CD14-positive monocyte (primary cell): ENCODE data around the gene SLC16A9. TPM values are rescaled to one million over a fixed set of nuclear protein-coding genes. Genes with fewer than 3 reads are reported as not detected.

Source experiments
- DNase-seq, 3 donors: peaks; one replicate each; pipeline ENCODE4 v3.0.0-alpha.2; 2011 to 2022
- H2AFZ ChIP-seq: 2 replicates; pipeline ENCODE4 v1.6.0; 2012; ENCODE audit warnings: mild to moderate bottlenecking, low read depth, low read length, inconsistent platforms; ENCODE audit not compliant: insufficient read depth, poor library complexity, severe bottlenecking
- H3K27ac ChIP-seq, 2 donors: 1 replicate in 1 of 2; 2 replicates in 1 of 2; pipeline ENCODE4 v1.5.1; 2012 to 2013; ENCODE audit warnings: low read length in 2 of 2, control low read depth in 1 of 2, inconsistent platforms in 1 of 2, low read depth in 1 of 2, mild to moderate bottlenecking in 1 of 2
- H3K27me3 ChIP-seq, 2 donors: one replicate each; pipeline versions ENCODE4 v1.6.0 to v1.6.1; 2011 to 2013; ENCODE audit warnings: low read length in 2 of 2; ENCODE audit not compliant: control insufficient read depth in 2 of 2, insufficient read depth in 2 of 2
- H3K36me3 ChIP-seq, 2 donors: replicated peaks in 1 of 2; 1 replicate in 1 of 2; 2 replicates in 1 of 2; pipeline versions ENCODE4 v1.5.1 to v1.6.1; 2012 to 2013; ENCODE audit warnings: low read length in 2 of 2, control low read depth in 1 of 2, inconsistent platforms in 1 of 2, mild to moderate bottlenecking in 1 of 2; ENCODE audit not compliant: insufficient read depth in 2 of 2, control insufficient read depth in 1 of 2
- H3K4me1 ChIP-seq, 2 donors: 1 replicate in 1 of 2; 2 replicates in 1 of 2; pipeline versions ENCODE4 v1.5.1 to v1.6.1; 2012 to 2013; ENCODE audit warnings: low read length in 2 of 2, control low read depth in 1 of 2, inconsistent platforms in 1 of 2, mild to moderate bottlenecking in 1 of 2, moderate library complexity in 1 of 2; ENCODE audit not compliant: insufficient read depth in 2 of 2, control insufficient read depth in 1 of 2
- H3K4me2 ChIP-seq: replicated peaks from 2 replicates; pipeline ENCODE3; 2012; ENCODE audit warnings: low read length, moderate library complexity, mild to moderate bottlenecking; ENCODE audit not compliant: poor library complexity, severe bottlenecking; ENCODE audit errors: extremely low read depth
- H3K4me3 ChIP-seq, 3 experiments: fragments of 200-600 bp in 1 of 3; sonication (generic) in 1 of 3; replicated peaks in 1 of 3; 1 replicate in 2 of 3; 2 replicates in 1 of 3; pipeline ENCODE4 v1.5.1; 2011 to 2013; ENCODE audit warnings: low read length in 3 of 3, mild to moderate bottlenecking in 3 of 3, control low read depth in 2 of 3, low read depth in 2 of 3, inconsistent platforms in 1 of 3, moderate library complexity in 1 of 3
- H3K79me2 ChIP-seq: 2 replicates; pipeline ENCODE4 v1.6.0; 2012; ENCODE audit warnings: mild to moderate bottlenecking, control low read depth, inconsistent platforms, low read length, moderate library complexity; ENCODE audit not compliant: insufficient read depth
- H3K9ac ChIP-seq: 2 replicates; pipeline ENCODE4 v1.6.0; 2017; ENCODE audit warnings: low read length, mild to moderate bottlenecking; ENCODE audit not compliant: insufficient read depth, poor library complexity, severe bottlenecking
- H3K9me3 ChIP-seq, 2 donors: replicated peaks in 1 of 2; 1 replicate in 1 of 2; 2 replicates in 1 of 2; pipeline versions ENCODE4 v1.5.1 to v1.6.1; 2012 to 2013; ENCODE audit warnings: low read length in 2 of 2, control low read depth in 1 of 2; ENCODE audit not compliant: control insufficient read depth in 1 of 2, insufficient read depth in 1 of 2
- H4K20me1 ChIP-seq: 2 replicates; pipeline ENCODE4 v1.6.0; 2012; ENCODE audit warnings: mild to moderate bottlenecking, low read length, control low read depth, moderate library complexity; ENCODE audit not compliant: insufficient read depth
- H3K27ac Mint-ChIP-seq, 7 donors: one replicate each; pipeline ENCODE4 v1.8.0; 2020; ENCODE audit warnings: mild to moderate bottlenecking in 7 of 7, mixed read lengths in 7 of 7, moderate library complexity in 6 of 7, inconsistent platforms in 2 of 7
- H3K27me3 Mint-ChIP-seq, 3 donors: one replicate each; pipeline ENCODE4 v1.8.0; 2021 to 2022; ENCODE audit warnings: low read depth in 3 of 3, mild to moderate bottlenecking in 3 of 3, mixed read lengths in 3 of 3, moderate library complexity in 3 of 3, inconsistent platforms in 1 of 3
- H3K36me3 Mint-ChIP-seq, 2 donors: one replicate each; pipeline ENCODE4 v1.8.0; 2020; ENCODE audit warnings: mixed read lengths in 2 of 2, inconsistent platforms in 1 of 2, mild to moderate bottlenecking in 1 of 2
- H3K4me1 Mint-ChIP-seq: one replicate; pipeline ENCODE4 v1.8.0; 2020; ENCODE audit warnings: mild to moderate bottlenecking, mixed read lengths
- H3K4me3 Mint-ChIP-seq, 2 donors: one replicate each; pipeline ENCODE4 v1.8.0; 2020; ENCODE audit warnings: mild to moderate bottlenecking in 2 of 2, mixed read lengths in 2 of 2, moderate library complexity in 1 of 2
- H3K9me3 Mint-ChIP-seq, 7 donors: one replicate each; pipeline ENCODE4 v1.8.0; 2020 to 2022; ENCODE audit warnings: mixed read lengths in 7 of 7, mild to moderate bottlenecking in 6 of 7, moderate library complexity in 6 of 7, inconsistent platforms in 2 of 7
- WGBS: methylation state at CpG from one replicate; pipeline ENCODE4 v1.1.5; 2013; ENCODE audit warnings: missing lambda C conversion rate; ENCODE audit not compliant: insufficient coverage; 5-methylcytosine and 5-hydroxymethylcytosine counted together
- intact Hi-C, 2 donors: fragments of 100-400 bp; cut with micrococcal nuclease; formaldehyde crosslinking; loops; one replicate each; pipeline versions ENCODE4 v1.15.0 to v1.15.1; 2023
- polyA plus RNA-seq, 3 donors: library from polyadenylated mRNA; depleted of rRNA in 1 of 3; unstranded in 2 of 3; stranded (reverse) in 1 of 3; fragments of 300-500 nt in 2 of 3; fragments of >200 nt in 1 of 3; fragmentation: Illumina TruSeq in 2 of 3; gene quantifications; 1 replicate in 2 of 3; 2 replicates in 1 of 3; pipeline ENCODE4 v1.2.3, GENCODE V29; 2012 to 2021
- TF ChIP-seq, protein P1 (sequence below): fragments of 200-600 bp; IDR thresholded peaks from one replicate; pipeline ENCODE4 v1.8.0; 2022; ENCODE audit warnings: antibody characterized with exemption, mild to moderate bottlenecking

SLC16A9 gene
- polyA plus RNA-seq, 3 donors: not detected

DNA sequence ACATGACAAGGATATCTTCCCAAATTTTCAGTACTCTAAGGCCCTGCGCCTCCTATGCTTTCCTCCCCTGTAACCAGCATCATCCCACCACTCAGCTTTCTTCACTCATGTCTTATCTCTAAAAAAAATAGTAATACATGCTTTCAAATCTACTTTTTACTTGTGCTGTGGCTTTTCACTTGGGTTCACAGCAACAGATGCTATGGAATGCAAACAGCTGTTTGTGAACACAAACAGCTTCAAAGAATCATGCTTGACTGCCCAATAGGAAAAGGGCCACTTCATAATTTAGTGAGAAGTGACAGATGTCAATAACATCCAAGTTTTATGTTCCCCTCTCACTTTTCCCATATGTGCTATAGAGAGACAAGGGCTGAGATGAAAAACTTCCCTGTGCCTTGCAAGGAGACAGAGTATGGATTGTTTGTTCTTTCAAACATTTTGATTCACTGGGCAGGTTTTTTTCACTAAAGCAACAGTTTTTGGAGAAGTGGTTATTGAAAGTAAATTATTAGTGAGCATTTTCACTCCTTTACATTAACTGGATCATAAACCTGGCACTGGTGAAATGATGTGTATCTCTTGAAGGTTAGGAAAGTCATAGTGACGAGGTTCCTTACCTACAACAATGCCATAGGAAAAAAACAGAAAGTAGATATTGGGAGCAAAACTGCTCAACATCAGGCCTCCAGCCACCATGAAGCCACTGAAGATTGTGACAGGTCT lies 37.3 kb downstream of the SLC16A9 start:
- TF ChIP-seq, protein P1, sequence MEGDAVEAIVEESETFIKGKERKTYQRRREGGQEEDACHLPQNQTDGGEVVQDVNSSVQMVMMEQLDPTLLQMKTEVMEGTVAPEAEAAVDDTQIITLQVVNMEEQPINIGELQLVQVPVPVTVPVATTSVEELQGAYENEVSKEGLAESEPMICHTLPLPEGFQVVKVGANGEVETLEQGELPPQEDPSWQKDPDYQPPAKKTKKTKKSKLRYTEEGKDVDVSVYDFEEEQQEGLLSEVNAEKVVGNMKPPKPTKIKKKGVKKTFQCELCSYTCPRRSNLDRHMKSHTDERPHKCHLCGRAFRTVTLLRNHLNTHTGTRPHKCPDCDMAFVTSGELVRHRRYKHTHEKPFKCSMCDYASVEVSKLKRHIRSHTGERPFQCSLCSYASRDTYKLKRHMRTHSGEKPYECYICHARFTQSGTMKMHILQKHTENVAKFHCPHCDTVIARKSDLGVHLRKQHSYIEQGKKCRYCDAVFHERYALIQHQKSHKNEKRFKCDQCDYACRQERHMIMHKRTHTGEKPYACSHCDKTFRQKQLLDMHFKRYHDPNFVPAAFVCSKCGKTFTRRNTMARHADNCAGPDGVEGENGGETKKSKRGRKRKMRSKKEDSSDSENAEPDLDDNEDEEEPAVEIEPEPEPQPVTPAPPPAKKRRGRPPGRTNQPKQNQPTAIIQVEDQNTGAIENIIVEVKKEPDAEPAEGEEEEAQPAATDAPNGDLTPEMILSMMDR: no peak
- H3K36me3 Mint-ChIP-seq: no peaks in the 10 kb centered on the region
- Histone ChIP-seq H3K4me1 (no peaks in the 10 kb centered on the region), H3K79me2 (no peaks in the 10 kb centered on the region), H3K27me3 (no peaks in the 10 kb centered on the region), H3K4me3 (no peak overlapping the region), H3K9me3 (no peaks in the 10 kb centered on the region), H3K27ac (no peak overlapping the region), H3K36me3 (no peaks in the 10 kb centered on the region), H2AFZ (no peak overlapping the region), H3K4me2 (no peak overlapping the region), H4K20me1 (no peaks in the 10 kb centered on the region), H3K9ac (no peak overlapping the region)
- WGBS: 100% methylated on average over 1 of the region's 2 CpGs
- intact Hi-C loops: no loop called here
- peaks cover 0 to 2% (median 0%) of the 10 kb centered on the region in 7 donors for H3K9me3 Mint-ChIP-seq
- no peak overlapping the region for H3K4me3 Mint-ChIP-seq
- DNase-seq: no peak
- peak overlapping the region in 1 of 7 donors; percentile 50 for H3K27ac Mint-ChIP-seq
- H3K4me1 Mint-ChIP-seq: no peaks in the 10 kb centered on the region
- H3K27me3 Mint-ChIP-seq: peaks cover 0 to 1% (median 0%) of the 10 kb centered on the region in 3 donors

DNA sequence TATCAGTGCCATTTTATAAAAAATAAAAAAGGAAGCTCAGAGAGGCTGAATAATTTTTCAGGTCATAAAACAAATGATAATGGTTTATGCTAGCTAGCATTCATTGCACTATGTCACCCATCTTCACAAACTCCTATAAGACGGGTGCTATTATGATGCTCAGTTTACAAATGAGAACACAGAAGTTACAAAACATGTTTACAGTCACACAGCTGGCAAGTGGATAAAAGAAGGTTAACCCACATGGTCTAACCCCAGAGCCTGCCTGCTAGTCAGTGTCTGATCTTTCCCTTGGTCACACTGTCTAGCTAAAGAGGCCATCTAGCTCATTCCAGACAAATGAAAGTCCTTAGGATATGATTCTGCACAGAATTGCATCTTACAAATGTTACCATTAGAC lies 39.4 kb downstream of the SLC16A9 start:
- Histone ChIP-seq H3K9me3 (no peaks in the 10 kb centered on the region), H3K4me3 (no peak overlapping the region), H3K79me2 (no peaks in the 10 kb centered on the region), H3K9ac (no peak overlapping the region), H3K36me3 (no peaks in the 10 kb centered on the region), H3K27me3 (no peaks in the 10 kb centered on the region), H3K27ac (no peak overlapping the region), H4K20me1 (no peaks in the 10 kb centered on the region), H3K4me2 (no peak overlapping the region), H2AFZ (no peak overlapping the region), H3K4me1 (no peaks in the 10 kb centered on the region)
- no peak for DNase-seq
- no peaks in the 10 kb centered on the region for H3K4me1 Mint-ChIP-seq
- intact Hi-C loops: no loop called here
- TF ChIP-seq, protein P1: no peak
- H3K36me3 Mint-ChIP-seq: no peaks in the 10 kb centered on the region
- H3K27me3 Mint-ChIP-seq: peaks cover 0 to 1% (median 0%) of the 10 kb centered on the region in 3 donors
- no peak overlapping the region for H3K27ac Mint-ChIP-seq
- 80% methylated on average over 1 of the region's 1 CpG for WGBS
- H3K9me3 Mint-ChIP-seq: peaks cover 0 to 5% (median 0%) of the 10 kb centered on the region in 7 donors
- H3K4me3 Mint-ChIP-seq: no peak overlapping the region
